IMR-90 (cell line): ENCODE results near the gene NFATC1. TPM values are rescaled to one million over a fixed set of nuclear protein-coding genes. Genes with fewer than 3 reads are reported as not detected.

Experiments used
- ATAC-seq: fragments of 200-7000 bp; cut with Tn5 transposase; 2 replicates; pipeline ENCODE4 v1.9.1; 2020; ENCODE audit warnings: low read depth, mild to moderate bottlenecking, moderate library complexity
- BruUV-seq: library from RNA; stranded (reverse); fragments of 400-500 nt; replicated peaks from 2 replicates; lab custom pipeline; 2021; lab: Mats Ljungman, UMichigan
- CTCF ChIA-PET: fragments of 300-600 bp; formaldehyde crosslinking; extraction: SDS; loops from one replicate; lab custom pipeline; 2021; ENCODE audit warnings: antibody characterized with exemption; lab: Yijun Ruan, JAX
- POLR2A ChIA-PET: fragments of 300-600 bp; sonication (Branson Sonifier 250); formaldehyde crosslinking; loops from one replicate; lab custom pipeline; 2022; ENCODE audit warnings: antibody characterized with exemption; ENCODE audit not compliant: unreplicated experiment; lab: Charles Lee
- DNase-seq: peaks from one replicate; pipeline ENCODE4 v3.0.0; 2013
- H2AFZ ChIP-seq: replicated peaks from 2 replicates; pipeline ENCODE3; 2013; ENCODE audit warnings: low read length, mild to moderate bottlenecking; ENCODE audit not compliant: poor library complexity
- H2AK5ac ChIP-seq: 2 replicates; pipeline ENCODE4 v1.6.1; 2013; ENCODE audit warnings: low read depth, low read length, inconsistent platforms
- H2AK9ac ChIP-seq: replicated peaks from 2 replicates; pipeline ENCODE3; 2013; ENCODE audit warnings: mild to moderate bottlenecking, low read depth, low read length, moderate library complexity; ENCODE audit not compliant: poor library complexity
- H2BK120ac ChIP-seq: 2 replicates; pipeline ENCODE4 v1.6.1; 2013; ENCODE audit warnings: low read depth, low read length, inconsistent platforms
- H2BK15ac ChIP-seq: 3 replicates; pipeline ENCODE4 v1.6.1; 2013; ENCODE audit warnings: low read depth, low read length, inconsistent platforms
- H2BK20ac ChIP-seq: 2 replicates; pipeline ENCODE4 v1.6.1; 2013; ENCODE audit warnings: low read depth, mild to moderate bottlenecking, inconsistent platforms, low read length, moderate library complexity
- H2BK5ac ChIP-seq: 2 replicates; pipeline ENCODE4 v1.6.1; 2013; ENCODE audit warnings: mild to moderate bottlenecking, low read depth, low read length, inconsistent platforms; ENCODE audit not compliant: poor library complexity, severe bottlenecking
- H3K14ac ChIP-seq: replicated peaks from 2 replicates; pipeline ENCODE4 v1.6.1; 2013; ENCODE audit warnings: low read depth, low read length, inconsistent platforms
- H3K18ac ChIP-seq: 2 replicates; pipeline ENCODE4 v1.6.1; 2013; ENCODE audit warnings: low read depth, low read length, control low read depth
- H3K23ac ChIP-seq: 2 replicates; pipeline ENCODE4 v1.6.1; 2013; ENCODE audit warnings: low read depth, low read length, inconsistent platforms
- H3K27ac ChIP-seq: 2 replicates; pipeline ENCODE4 v1.5.1; 2013; ENCODE audit warnings: mild to moderate bottlenecking, control low read depth, low read length; ENCODE audit not compliant: insufficient read depth
- H3K27me3 ChIP-seq: 2 replicates; pipeline ENCODE4 v1.6.1; 2013; ENCODE audit warnings: low read length; ENCODE audit not compliant: control insufficient read depth, insufficient read depth
- H3K36me3 ChIP-seq: 2 replicates; pipeline ENCODE4 v1.6.1; 2013; ENCODE audit warnings: low read length, mixed read lengths; ENCODE audit not compliant: control insufficient read depth, insufficient read depth
- H3K4ac ChIP-seq: 2 replicates; pipeline ENCODE4 v1.6.1; 2013; ENCODE audit warnings: low read depth, low read length, inconsistent platforms
- H3K4me1 ChIP-seq: 2 replicates; pipeline ENCODE4 v1.6.1; 2013; ENCODE audit warnings: low read length, mixed read lengths; ENCODE audit not compliant: control insufficient read depth, insufficient read depth
- H3K4me2 ChIP-seq: 2 replicates; pipeline ENCODE4 v1.6.1; 2013; ENCODE audit warnings: low read depth, mild to moderate bottlenecking, control low read depth, low read length, moderate library complexity
- H3K4me3 ChIP-seq: 2 replicates; pipeline ENCODE4 v1.5.1; 2013; ENCODE audit warnings: low read depth, mild to moderate bottlenecking, control low read depth, low read length, moderate library complexity; ENCODE audit not compliant: insufficient read depth
- H3K56ac ChIP-seq: 2 replicates; pipeline ENCODE4 v1.6.1; 2013; ENCODE audit warnings: low read length, inconsistent platforms; ENCODE audit not compliant: insufficient read depth; ENCODE audit errors: extremely low read depth
- H3K79me1 ChIP-seq, 2 experiments: 2 replicates each; pipeline ENCODE4 v1.6.1; 2013; ENCODE audit warnings: low read length in 2 of 2, inconsistent platforms in 1 of 2, low read depth in 1 of 2
- H3K9ac ChIP-seq: 2 replicates; pipeline ENCODE4 v1.6.1; 2013; ENCODE audit warnings: low read depth, low read length, control low read depth
- H3K9me1 ChIP-seq: 2 replicates; pipeline ENCODE4 v1.6.1; 2013; ENCODE audit warnings: low read length, inconsistent platforms; ENCODE audit not compliant: insufficient read depth
- H3K9me3 ChIP-seq: 2 replicates; pipeline ENCODE4 v1.6.1; 2013; ENCODE audit warnings: low read length; ENCODE audit not compliant: control insufficient read depth, insufficient read depth
- H4K20me1 ChIP-seq: 2 replicates; pipeline ENCODE4 v1.6.1; 2013; ENCODE audit warnings: low read length, inconsistent platforms; ENCODE audit not compliant: insufficient read depth
- H4K5ac ChIP-seq: 2 replicates; pipeline ENCODE4 v1.6.1; 2013; ENCODE audit warnings: mild to moderate bottlenecking, low read depth, low read length, control low read depth
- H4K8ac ChIP-seq, 2 experiments: 2 replicates each; pipeline ENCODE4 v1.6.1; 2013; ENCODE audit warnings: low read depth in 2 of 2, low read length in 2 of 2, control low read depth in 1 of 2, inconsistent platforms in 1 of 2
- H4K91ac ChIP-seq: 2 replicates; pipeline ENCODE4 v1.6.1; 2013; ENCODE audit warnings: low read depth, low read length, inconsistent platforms; ENCODE audit not compliant: insufficient read depth
- CEBPB ChIP-seq: IDR thresholded peaks from 2 replicates; pipeline ENCODE4 v1.6.1; 2012; ENCODE audit warnings: low read depth, low read length, improper control_type of control experiment
- CHD1 ChIP-seq: IDR thresholded peaks from 2 replicates; pipeline ENCODE4 v1.6.1; 2012; ENCODE audit warnings: low read depth, low read length, improper control_type of control experiment
- CTCF ChIP-seq: conservative IDR thresholded peaks from 2 replicates; pipeline ENCODE4 v1.5.1; 2012; ENCODE audit warnings: mild to moderate bottlenecking, low read depth, low read length, improper control_type of control experiment
- ELK1 ChIP-seq: fragments of 150-350 bp; IDR thresholded peaks from 2 replicates; pipeline ENCODE4 v1.6.1; 2016; ENCODE audit warnings: low read depth, mild to moderate bottlenecking, low read length, moderate library complexity, borderline replicate concordance
- FOS ChIP-seq: fragments of 150-350 bp; IDR thresholded peaks from 2 replicates; pipeline ENCODE4 v1.6.1; 2016; ENCODE audit warnings: low read depth, low read length
- MAFK ChIP-seq: IDR thresholded peaks from 2 replicates; pipeline ENCODE4 v1.6.1; 2012; ENCODE audit warnings: low read depth, low read length, improper control_type of control experiment
- MAZ ChIP-seq: IDR thresholded peaks from 2 replicates; pipeline ENCODE4 v1.6.1; 2012; ENCODE audit warnings: low read depth, mild to moderate bottlenecking, low read length, improper control_type of control experiment, moderate library complexity, borderline replicate concordance
- MXI1 ChIP-seq: IDR thresholded peaks from 2 replicates; pipeline ENCODE4 v1.6.1; 2012; ENCODE audit warnings: low read depth, mild to moderate bottlenecking, low read length, moderate library complexity, borderline replicate concordance
- NFE2L2 ChIP-seq: fragments of 150-350 bp; IDR thresholded peaks from 2 replicates; pipeline ENCODE4 v1.6.1; 2016; ENCODE audit warnings: low read depth, mild to moderate bottlenecking, low read length
- POLR2A ChIP-seq: IDR thresholded peaks from 2 replicates; pipeline ENCODE4 v1.6.1; 2012; ENCODE audit warnings: mild to moderate bottlenecking, low read depth, low read length
- RAD21 ChIP-seq: IDR thresholded peaks from 2 replicates; pipeline ENCODE4 v1.6.1; 2012; ENCODE audit warnings: low read length, improper control_type of control experiment
- RFX5 ChIP-seq: IDR thresholded peaks from 2 replicates; pipeline ENCODE4 v1.8.0; 2012; ENCODE audit warnings: low read depth, mild to moderate bottlenecking, low read length, moderate library complexity
- SMC3 ChIP-seq: fragments of 150-350 bp; IDR thresholded peaks from 2 replicates; pipeline ENCODE4 v1.6.1; 2016; ENCODE audit warnings: low read depth, mild to moderate bottlenecking, antibody characterized with exemption, low read length, moderate library complexity
- USF2 ChIP-seq: fragments of 150-350 bp; IDR thresholded peaks from 2 replicates; pipeline ENCODE4 v1.6.1; 2017; ENCODE audit warnings: mild to moderate bottlenecking, antibody characterized with exemption, low read length, low read depth
- WGBS, 2 experiments: methylation state at CpG; one replicate each; pipeline versions ENCODE4 v1.1.5 to v1.1.7; 2013; ENCODE audit warnings: missing lambda C conversion rate in 2 of 2; ENCODE audit not compliant: insufficient read length in 1 of 2; ENCODE audit errors: extremely low coverage in 2 of 2; 5-methylcytosine and 5-hydroxymethylcytosine counted together
- dilution Hi-C: fragments of 300-500 bp; cut with HindIII; formaldehyde crosslinking; loops from one replicate; pipeline ENCODE4 v1.14.3; 2018; ENCODE audit warnings: low sequenced_read_pairs; ENCODE audit not compliant: unreplicated experiment
- in situ Hi-C: fragments of 300-500 bp; cut with MboI; formaldehyde crosslinking; loops from 3 replicates; pipeline ENCODE4 v1.14.3; 2019; ENCODE audit warnings: low sequenced_read_pairs, inconsistent platforms, mixed read lengths
- intact Hi-C: fragments of 100-400 bp; cut with micrococcal nuclease; formaldehyde crosslinking; loops from 2 replicates; pipeline ENCODE4 v1.10.0; 2022
- polyA plus RNA-seq, 3 experiments: library from polyadenylated mRNA; depleted of rRNA; stranded (reverse); fragments of >200 nt; gene quantifications; 2 replicates each; pipeline ENCODE4 v1.2.3, GENCODE V29; 2012; ENCODE audit warnings: low replicate concordance in 1 of 3
- total RNA-seq: library from RNA; depleted of rRNA; stranded (reverse); fragments of >200 nt; gene quantifications from 2 replicates; pipeline ENCODE4 v1.2.3, GENCODE V29; 2012

Gene NFATC1
- total and polyA plus RNA-seq, 2 of the 4 experiments (the other 2 are of a cell fraction) = 0.36 to 1.8 TPM

GRCh38 chr18:79511671-79512301, 116.1 kb downstream of the NFATC1 start:
- no peak overlapping the region for H3K23ac ChIP-seq
- H2BK5ac ChIP-seq = no peak overlapping the region
- H3K79me1 ChIP-seq = no peaks in the 10 kb centered on the region
- in situ Hi-C loops (no loop called here), dilution Hi-C loops (no loop called here), intact Hi-C loops (no loop called here)
- no peak overlapping the region for H2BK15ac ChIP-seq
- no peak overlapping the region for H3K4me3 ChIP-seq
- no peak overlapping the region for H4K91ac ChIP-seq
- H3K9me1 ChIP-seq = no peaks in the 10 kb centered on the region
- TF ChIP-seq USF2 = no peak
- no peak for TF ChIP-seq CTCF
- TF ChIP-seq MXI1 = no peak
- TF ChIP-seq CHD1 = no peak
- no peak for TF ChIP-seq MAFK
- no peak for TF ChIP-seq SMC3
- TF ChIP-seq NFE2L2 = no peak
- TF ChIP-seq ELK1 = no peak
- TF ChIP-seq RAD21 = no peak
- TF ChIP-seq RFX5 = no peak
- TF ChIP-seq POLR2A = no peak
- no peak for TF ChIP-seq CEBPB
- no peak for TF ChIP-seq FOS
- no peak for TF ChIP-seq MAZ
- no peak overlapping the region for H2AK9ac ChIP-seq
- ChIA-PET POLR2A (no interaction called here), CTCF (no interaction called here)
- no peak overlapping the region for H2AK5ac ChIP-seq
- H3K14ac ChIP-seq = no peak overlapping the region
- H2BK20ac ChIP-seq = no peak overlapping the region
- no peaks in the 10 kb centered on the region for H3K9me3 ChIP-seq
- no peak overlapping the region for H3K9ac ChIP-seq
- DNase-seq = no peak
- no TSS peak for BruUV-seq
- no peaks in the 10 kb centered on the region for H4K20me1 ChIP-seq
- H4K8ac ChIP-seq = no peak overlapping the region
- no peaks in the 10 kb centered on the region for H3K27me3 ChIP-seq
- H3K4me2 ChIP-seq = no peak overlapping the region
- 82% methylated on average over 19 of the region's 32 CpGs; no CpG with 5 or more reads in 1 of the 2 experiments for WGBS, 2 experiments
- peaks cover 5% of the 10 kb centered on the region; the same call in 1 of the 2 replicates for H3K4me1 ChIP-seq
- no peak overlapping the region for H3K56ac ChIP-seq
- H2BK120ac ChIP-seq = no peak overlapping the region
- no peak overlapping the region for H3K4ac ChIP-seq
- H3K27ac ChIP-seq = no peak overlapping the region
- H4K5ac ChIP-seq = no peak overlapping the region
- no peak for ATAC-seq
- H3K36me3 ChIP-seq = no peaks in the 10 kb centered on the region
- no peak overlapping the region for H3K18ac ChIP-seq
- H2AFZ ChIP-seq = no peak overlapping the region
